Glomerular visceral epithelial cell (primary cell): ENCODE data around the gene APLP1.
"Not testable (repeated sequence)": the region's sequence is repeated elsewhere in the genome, so short reads cannot be mapped to it uniquely, and the experiment has no call there.

Experiments
- DNase-seq: peaks from one replicate; pipeline ENCODE4 v3.0.0-alpha.2; 2016; ENCODE audit errors: extremely low spot score

The APLP1 gene

GRCh38 chr19:35882114-35882832 is 13.9 kb downstream of the APLP1 start:
- DNase-seq, result peak; percentile 78

- DNase-seq, result no peak
These were observed 15.5 kb downstream of the APLP1 start for GRCh38 chr19:35883882-35884281.

GRCh38 chr19:35885225-35885738 is 16.9 kb downstream of the APLP1 start:
- DNase-seq, result no peak

- no peak for DNase-seq
These were observed 17.5 kb downstream of the APLP1 start for GRCh38 chr19:35885904-35886303.

GRCh38 chr19:35887197-35887596 is 18.8 kb downstream of the APLP1 start:
- no peak for DNase-seq

- DNase-seq, result no peak
These were observed 20.0 kb downstream of the APLP1 start for GRCh38 chr19:35888398-35888797.

GRCh38 chr19:35889370-35890112 is 21.2 kb downstream of the APLP1 start:
- DNase-seq, result no peak

GRCh38 chr19:35890113-35890650 is 21.8 kb downstream of the APLP1 start:
- no peak for DNase-seq

GRCh38 chr19:35891819-35892218 is 23.4 kb downstream of the APLP1 start:
- DNase-seq, result not testable (repeated sequence)

GRCh38 chr19:35894342-35894741 is 26.0 kb downstream of the APLP1 start:
- DNase-seq, result no peak

- DNase-seq, result no peak
These were observed 27.7 kb downstream of the APLP1 start for GRCh38 chr19:35895911-35896642.

- DNase-seq, result no peak
These were observed 28.3 kb downstream of the APLP1 start for GRCh38 chr19:35896643-35897040.

- DNase-seq, result no peak
These were observed 29.5 kb downstream of the APLP1 start for GRCh38 chr19:35897706-35898451.

GRCh38 chr19:35898499-35898809 is 30.1 kb downstream of the APLP1 start:
- DNase-seq, result no peak

- DNase-seq, result peak; percentile 91
These were observed 31.3 kb downstream of the APLP1 start for GRCh38 chr19:35899547-35900214.

- DNase-seq, result peak; percentile 36
These were observed 32.8 kb downstream of the APLP1 start for GRCh38 chr19:35901055-35901644.

- peak; percentile 37 for DNase-seq
These were observed 33.7 kb downstream of the APLP1 start, which contains the start of gene HCST for GRCh38 chr19:35901854-35902661. TSS of gene HCST (plus strand) at chr19:35902529. CDS start at chr19:35902594, 65 bp downstream.

GRCh38 chr19:35902870-35903475 is 34.6 kb downstream of the APLP1 start:
- no peak for DNase-seq

GRCh38 chr19:35903550-35904179 is 35.3 kb downstream of the APLP1 start:
- DNase-seq, result peak; percentile 86
